Caco-2 (cell line): ENCODE data around the gene GID4. TPM values are rescaled to one million over a fixed set of nuclear protein-coding genes. Genes with fewer than 3 reads are reported as not detected.
A peak's percentile ranks its signal among the peaks of the same experiment; 100 is the strongest.

Experiments
- BruUV-seq: library from RNA; stranded (reverse); fragments of 400-500 nt; replicated peaks from 2 replicates; lab custom pipeline; 2021; lab: Mats Ljungman, UMichigan
- CTCF ChIA-PET: fragments of 300-600 bp; sonication (Branson Sonifier 250); formaldehyde crosslinking; loops from one replicate; lab custom pipeline; 2022; ENCODE audit warnings: antibody characterized with exemption; lab: Charles Lee
- POLR2A ChIA-PET: fragments of 300-600 bp; sonication (Branson Sonifier 250); formaldehyde crosslinking; loops from one replicate; lab custom pipeline; 2022; ENCODE audit warnings: antibody characterized with exemption; lab: Charles Lee
- DNase-seq, 2 experiments: peaks; one replicate each; pipeline versions ENCODE4 v3.0.0 to v3.0.0-alpha.2; 2020 to 2022
- H3K27me3 ChIP-seq: replicated peaks from 2 replicates; pipeline ENCODE4 v1.6.0; 2011; ENCODE audit warnings: low read length; ENCODE audit not compliant: control insufficient read depth, insufficient read depth
- H3K36me3 ChIP-seq: 2 replicates; pipeline ENCODE4 v1.5.1; 2011; ENCODE audit warnings: low read length; ENCODE audit not compliant: control insufficient read depth, insufficient read depth
- H3K4me1 ChIP-seq: fragments of 250-450 bp; sonication (Bioruptor Pico); 2 replicates; pipeline ENCODE4 v1.5.1; 2020; ENCODE audit warnings: mild to moderate bottlenecking
- H3K4me3 ChIP-seq: 2 replicates; pipeline ENCODE4 v1.5.1; 2011; ENCODE audit warnings: low read depth, mild to moderate bottlenecking, control low read depth, low read length
- H3K9me3 ChIP-seq: fragments of 250-450 bp; sonication (Bioruptor Pico); 2 replicates; pipeline ENCODE4 v1.5.1; 2020; ENCODE audit warnings: mild to moderate bottlenecking, moderate library complexity
- H3K27ac Mint-ChIP-seq: one replicate; pipeline ENCODE4 v1.8.0; 2022; ENCODE audit warnings: mixed read lengths; ENCODE audit not compliant: unreplicated experiment
- H3K27me3 Mint-ChIP-seq: one replicate; pipeline ENCODE4 v1.8.0; 2022; ENCODE audit warnings: mixed read lengths; ENCODE audit not compliant: insufficient read depth, unreplicated experiment
- H3K36me3 Mint-ChIP-seq: one replicate; pipeline ENCODE4 v1.8.0; 2022; ENCODE audit warnings: mild to moderate bottlenecking, mixed read lengths; ENCODE audit not compliant: insufficient read depth, unreplicated experiment
- H3K4me1 Mint-ChIP-seq: one replicate; pipeline ENCODE4 v1.8.0; 2022; ENCODE audit warnings: low read depth, mixed read lengths; ENCODE audit not compliant: unreplicated experiment
- H3K4me3 Mint-ChIP-seq: one replicate; pipeline ENCODE4 v1.8.0; 2022; ENCODE audit warnings: mild to moderate bottlenecking, moderate library complexity, mixed read lengths; ENCODE audit not compliant: unreplicated experiment
- H3K9me3 Mint-ChIP-seq: one replicate; pipeline ENCODE4 v1.8.0; 2022; ENCODE audit warnings: mixed read lengths; ENCODE audit not compliant: unreplicated experiment
- intact Hi-C: fragments of 100-400 bp; cut with micrococcal nuclease; formaldehyde crosslinking; loops from one replicate; pipeline ENCODE4 v1.10.0; 2022; ENCODE audit not compliant: unreplicated experiment
- total RNA-seq: library from RNA; stranded (reverse); gene quantifications from 2 replicates; pipeline ENCODE4 v1.2.3, GENCODE V29; 2022
- TF ChIP-seq, protein P1 (sequence below), 2 experiments: fragments of 200-600 bp in 1 of 2; IDR thresholded peaks; 1 replicate in 1 of 2; 2 replicates in 1 of 2; pipeline versions ENCODE4 v1.5.1 to v1.8.0; 2011 to 2022; ENCODE audit warnings: antibody characterized with exemption in 1 of 2, control low read depth in 1 of 2, inconsistent platforms in 1 of 2, low read depth in 1 of 2, low read length in 1 of 2, mild to moderate bottlenecking in 1 of 2, moderate library complexity in 1 of 2; ENCODE audit not compliant: insufficient read depth in 1 of 2, severe bottlenecking in 1 of 2, unreplicated experiment in 1 of 2

The GID4 gene
- total RNA-seq, 1 experiment from 2014 or later: 14.0 TPM

DNA sequence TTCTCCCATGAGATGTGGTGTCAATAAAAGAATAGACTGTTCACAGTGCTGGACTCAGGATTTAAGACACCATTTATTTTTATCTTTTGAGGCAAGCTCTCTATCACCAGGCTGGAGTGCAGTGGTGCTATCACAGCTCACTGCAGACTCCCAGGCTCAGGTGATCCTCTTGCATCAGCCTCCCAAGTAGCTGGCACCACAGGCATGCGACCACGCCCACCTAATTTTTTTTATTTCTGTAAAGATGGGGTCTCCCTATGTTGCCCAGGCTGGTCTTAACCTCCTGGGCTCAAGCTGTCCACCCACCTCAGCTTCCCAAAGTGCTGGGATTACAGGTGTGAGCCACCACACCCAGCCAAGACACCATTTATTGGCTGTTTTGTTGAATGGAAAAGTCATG lies 29.9 kb downstream of the GID4 start:
- Histone ChIP-seq H3K27me3 (no peaks in the 10 kb centered on the region), H3K9me3 (no peaks in the 10 kb centered on the region), H3K4me1 (no peaks in the 10 kb centered on the region), H3K36me3 (no peaks in the 10 kb centered on the region), H3K4me3 (no peak overlapping the region)
- TF ChIP-seq, protein P1, sequence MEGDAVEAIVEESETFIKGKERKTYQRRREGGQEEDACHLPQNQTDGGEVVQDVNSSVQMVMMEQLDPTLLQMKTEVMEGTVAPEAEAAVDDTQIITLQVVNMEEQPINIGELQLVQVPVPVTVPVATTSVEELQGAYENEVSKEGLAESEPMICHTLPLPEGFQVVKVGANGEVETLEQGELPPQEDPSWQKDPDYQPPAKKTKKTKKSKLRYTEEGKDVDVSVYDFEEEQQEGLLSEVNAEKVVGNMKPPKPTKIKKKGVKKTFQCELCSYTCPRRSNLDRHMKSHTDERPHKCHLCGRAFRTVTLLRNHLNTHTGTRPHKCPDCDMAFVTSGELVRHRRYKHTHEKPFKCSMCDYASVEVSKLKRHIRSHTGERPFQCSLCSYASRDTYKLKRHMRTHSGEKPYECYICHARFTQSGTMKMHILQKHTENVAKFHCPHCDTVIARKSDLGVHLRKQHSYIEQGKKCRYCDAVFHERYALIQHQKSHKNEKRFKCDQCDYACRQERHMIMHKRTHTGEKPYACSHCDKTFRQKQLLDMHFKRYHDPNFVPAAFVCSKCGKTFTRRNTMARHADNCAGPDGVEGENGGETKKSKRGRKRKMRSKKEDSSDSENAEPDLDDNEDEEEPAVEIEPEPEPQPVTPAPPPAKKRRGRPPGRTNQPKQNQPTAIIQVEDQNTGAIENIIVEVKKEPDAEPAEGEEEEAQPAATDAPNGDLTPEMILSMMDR (IDR thresholded peaks at IDR 0.05; ENCODE audit: insufficient read depth in 1 of 2, low read depth in 1 of 2, low read length in 1 of 2, severe bottlenecking in 1 of 2, unreplicated experiment in 1 of 2): no peak
- Mint-ChIP-seq H3K9me3 (no peaks in the 10 kb centered on the region), H3K36me3 (no peaks in the 10 kb centered on the region), H3K27me3 (no peaks in the 10 kb centered on the region), H3K4me3 (no peak overlapping the region), H3K4me1 (no peaks in the 10 kb centered on the region), H3K27ac (no peak overlapping the region)
- no peak for DNase-seq
- POLR2A ChIA-PET: no interaction called here
- intact Hi-C loops: no loop called here
- CTCF ChIA-PET: no interaction called here
- BruUV-seq: no TSS peak

GRCh38 chr17:18070861-18071340 lies 31.7 kb downstream of the GID4 start:
- no peaks in the 10 kb centered on the region for H3K36me3 ChIP-seq
- H3K4me3 ChIP-seq: no peak overlapping the region
- Mint-ChIP-seq H3K36me3 (no peaks in the 10 kb centered on the region), H3K4me3 (peak overlapping the region; percentile 57), H3K27me3 (no peaks in the 10 kb centered on the region), H3K9me3 (no peaks in the 10 kb centered on the region), H3K27ac (no peak overlapping the region), H3K4me1 (peaks cover 8% of the 10 kb centered on the region)
- no peak for DNase-seq
- BruUV-seq: no TSS peak
- CTCF ChIA-PET: no interaction called here
- intact Hi-C loops: loop anchor here (10.0 kb wide), 1 partner anchor 64 kb away; no protein-coding TSS in a partner anchor
- POLR2A ChIA-PET: no interaction called here
- no peaks in the 10 kb centered on the region; the same call in none of the 2 replicates for H3K4me1 ChIP-seq
- TF ChIP-seq, protein P1 (IDR thresholded peaks at IDR 0.05; ENCODE audit: insufficient read depth in 1 of 2, low read depth in 1 of 2, low read length in 1 of 2, severe bottlenecking in 1 of 2, unreplicated experiment in 1 of 2): no peak
- no peaks in the 10 kb centered on the region for H3K27me3 ChIP-seq
- H3K9me3 ChIP-seq: no peaks in the 10 kb centered on the region

DNA sequence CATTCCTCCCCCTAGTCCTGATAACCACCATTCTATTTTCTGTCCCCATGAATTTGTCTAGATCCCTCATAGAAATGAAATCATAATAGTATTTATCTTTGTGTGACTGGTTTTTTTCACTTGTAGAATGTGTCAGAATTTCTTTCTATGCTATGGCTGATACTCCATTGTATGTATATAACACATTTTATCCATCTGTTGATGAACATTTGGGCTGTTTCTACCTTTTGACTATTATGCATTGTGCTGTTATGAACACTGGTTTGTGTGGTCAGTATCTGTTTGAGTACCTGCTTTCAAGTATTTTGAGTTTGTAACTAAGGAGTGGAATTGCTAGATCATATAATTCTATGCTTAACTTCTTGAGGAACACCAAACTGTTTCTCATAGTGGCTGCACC lies 32.5 kb downstream of the GID4 start:
- no peaks in the 10 kb centered on the region for H3K36me3 Mint-ChIP-seq
- TF ChIP-seq, protein P1 (IDR thresholded peaks at IDR 0.05; ENCODE audit: insufficient read depth in 1 of 2, low read depth in 1 of 2, low read length in 1 of 2, severe bottlenecking in 1 of 2, unreplicated experiment in 1 of 2): no peak
- ChIA-PET CTCF (no interaction called here), POLR2A (no interaction called here)
- BruUV-seq: no TSS peak
- H3K27ac Mint-ChIP-seq: no peak overlapping the region
- intact Hi-C loops: loop anchor here (10.0 kb wide), 1 partner anchor 63 kb away; no protein-coding TSS in a partner anchor
- DNase-seq: no peak
- H3K4me3 Mint-ChIP-seq: no peak overlapping the region
- no peaks in the 10 kb centered on the region for H3K9me3 Mint-ChIP-seq
- Histone ChIP-seq H3K9me3 (no peaks in the 10 kb centered on the region), H3K4me1 (no peaks in the 10 kb centered on the region; the same call in none of the 2 replicates), H3K36me3 (no peaks in the 10 kb centered on the region), H3K4me3 (no peak overlapping the region), H3K27me3 (no peaks in the 10 kb centered on the region)
- no peaks in the 10 kb centered on the region for H3K27me3 Mint-ChIP-seq
- peaks cover 8% of the 10 kb centered on the region for H3K4me1 Mint-ChIP-seq
